ENCODE results near the gene NPAS3.

- TF ChIP-seq CTCF (IDR thresholded peaks at IDR 0.05; ENCODE audit: borderline replicate concordance, extremely low read depth, low read length, poor library complexity, severe bottlenecking) (no peak), EZH2 (IDR thresholded peaks at IDR 0.05; ENCODE audit: borderline replicate concordance, low read depth, low read length, severe bottlenecking) (no peak)
Measured at GRCh38 chr14:33483541-33483940, 544.9 kb downstream of the NPAS3 start.

Data from DND-41 (cell line).